Measurements from ENCODE around the gene PRSS22.

PRSS22 gene

GRCh38 chr16:2827831-2828520 is 30.0 kb downstream of the PRSS22 start:
- no peak for DNase-seq

- no peak for DNase-seq
Observed at GRCh38 chr16:2827374-2827791, 30.6 kb downstream of the PRSS22 start.

DNA sequence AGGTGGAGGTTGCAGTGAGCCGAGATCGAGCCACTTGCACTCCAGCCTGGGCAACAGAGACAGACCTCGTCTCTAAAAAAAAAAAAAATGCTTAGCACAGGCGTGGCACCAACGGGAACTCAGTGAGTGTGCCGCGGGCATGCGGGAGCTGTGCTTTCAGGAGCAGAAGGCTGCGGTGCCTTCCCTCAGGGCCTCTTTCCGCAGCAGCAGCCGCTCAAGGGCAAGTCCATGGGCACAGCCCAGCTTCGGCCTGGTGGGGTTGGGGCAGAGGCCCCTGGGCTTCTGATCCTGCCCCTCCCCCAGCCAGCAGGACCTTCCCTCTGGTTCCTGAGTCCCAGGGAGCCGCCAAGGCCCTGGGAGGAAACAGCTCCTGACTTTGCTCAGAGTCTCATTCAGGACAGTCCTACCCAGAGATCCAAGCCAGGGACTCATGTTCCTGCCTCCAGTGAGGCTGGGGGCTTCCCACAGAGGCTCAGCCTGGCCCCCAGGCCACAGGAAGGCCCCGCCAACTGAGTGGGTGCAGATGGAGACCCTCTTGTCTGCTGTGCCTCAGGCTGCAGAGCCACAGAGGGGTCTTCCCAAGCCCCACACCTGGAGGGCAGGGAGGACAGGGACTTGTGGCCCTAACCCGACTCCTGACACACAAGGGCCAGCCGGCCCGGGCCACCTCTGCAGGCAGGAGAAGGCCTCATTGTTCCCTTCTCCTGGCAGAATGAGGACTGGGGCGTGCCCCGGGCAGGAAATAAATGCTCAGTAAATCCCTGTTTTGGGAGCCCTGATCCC is 31.2 kb downstream of the PRSS22 start:
- no peak for DNase-seq

GRCh38 chr16:2825906-2826305 is 32.1 kb downstream of the PRSS22 start:
- no peak for DNase-seq

DNA sequence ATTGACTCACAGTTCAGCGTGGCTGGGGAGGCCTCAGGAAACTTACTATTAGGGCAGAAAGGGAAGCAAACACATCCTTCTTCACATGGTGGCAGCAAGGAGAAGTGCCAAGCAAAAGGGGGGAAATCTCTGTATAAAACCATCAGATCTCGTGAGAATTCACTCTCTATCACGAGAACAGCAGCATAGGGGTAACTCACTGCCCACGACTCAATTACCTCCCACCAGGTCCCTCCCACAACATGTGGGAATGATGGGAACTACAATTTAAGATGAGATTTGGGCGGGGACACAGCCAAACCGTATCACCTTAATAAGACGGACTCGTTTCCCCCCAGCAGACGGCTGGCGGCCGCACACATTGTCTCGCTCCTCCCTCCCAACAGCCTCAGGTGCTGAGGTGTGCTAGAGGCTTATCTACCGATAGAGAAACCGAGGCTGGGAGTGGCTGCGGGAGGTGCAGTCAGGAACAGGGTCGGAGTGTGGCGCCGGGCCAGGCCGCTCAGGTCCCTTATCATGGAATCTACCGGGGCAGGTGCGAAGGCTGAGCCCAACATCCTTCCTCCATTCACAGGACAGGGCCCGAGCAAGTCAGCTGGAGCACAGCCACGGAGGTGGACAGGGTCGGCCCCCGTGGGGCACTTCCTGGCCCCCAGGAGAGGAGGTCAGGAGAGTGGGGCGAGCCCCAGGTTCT is 32.8 kb downstream of the PRSS22 start:
- no peak for DNase-seq

GRCh38 chr16:2824626-2825025 is 33.3 kb downstream of the PRSS22 start:
- no peak for DNase-seq

DNA sequence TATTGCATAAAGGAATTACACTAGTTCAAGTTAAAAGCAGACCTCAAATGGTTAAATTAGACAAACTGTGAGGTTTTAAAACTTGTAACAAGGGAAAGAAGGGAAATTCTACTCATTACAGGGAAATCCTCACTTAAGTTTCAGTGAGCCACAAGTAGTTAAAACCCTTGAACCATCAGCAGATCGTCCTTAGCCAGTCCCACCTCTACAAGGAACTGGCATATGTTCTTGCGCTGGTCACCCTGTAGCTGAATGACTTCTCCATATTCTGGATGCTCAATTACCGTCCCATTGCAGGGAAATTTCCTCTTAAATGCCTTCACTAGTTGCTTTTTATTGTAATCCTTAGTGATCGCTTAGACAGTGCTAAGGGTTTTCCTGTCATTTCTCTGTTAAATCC is 35.5 kb downstream of the PRSS22 start:
- DNase-seq = no peak

GRCh38 chr16:2822158-2822495 is 35.8 kb downstream of the PRSS22 start:
- no peak for DNase-seq

DNA sequence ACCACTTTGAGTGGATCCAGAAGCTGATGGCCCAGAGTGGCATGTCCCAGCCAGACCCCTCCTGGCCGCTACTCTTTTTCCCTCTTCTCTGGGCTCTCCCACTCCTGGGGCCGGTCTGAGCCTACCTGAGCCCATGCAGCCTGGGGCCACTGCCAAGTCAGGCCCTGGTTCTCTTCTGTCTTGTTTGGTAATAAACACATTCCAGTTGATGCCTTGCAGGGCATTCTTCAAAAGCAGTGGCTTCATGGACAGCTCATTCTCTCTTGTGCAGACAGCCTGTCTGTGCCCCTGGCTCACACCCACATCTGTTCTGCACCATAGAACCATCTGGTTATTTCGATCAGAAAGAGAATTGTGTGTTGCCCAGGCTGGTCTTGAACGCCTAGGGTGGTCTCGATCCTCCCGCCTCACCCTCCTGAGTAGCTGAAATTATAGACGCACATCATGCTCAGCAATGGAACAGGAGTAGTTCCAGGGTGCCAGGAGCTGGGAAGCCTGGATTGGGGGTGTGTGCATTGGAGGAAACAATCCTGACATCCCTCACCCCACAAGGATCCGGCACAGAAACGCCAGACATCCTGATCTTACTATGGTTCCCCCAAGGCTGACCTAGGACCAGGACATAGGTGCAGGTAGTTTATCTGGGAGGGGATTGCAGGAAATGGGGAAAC is 36.3 kb downstream of the PRSS22 start:
- no peak for DNase-seq

DNA sequence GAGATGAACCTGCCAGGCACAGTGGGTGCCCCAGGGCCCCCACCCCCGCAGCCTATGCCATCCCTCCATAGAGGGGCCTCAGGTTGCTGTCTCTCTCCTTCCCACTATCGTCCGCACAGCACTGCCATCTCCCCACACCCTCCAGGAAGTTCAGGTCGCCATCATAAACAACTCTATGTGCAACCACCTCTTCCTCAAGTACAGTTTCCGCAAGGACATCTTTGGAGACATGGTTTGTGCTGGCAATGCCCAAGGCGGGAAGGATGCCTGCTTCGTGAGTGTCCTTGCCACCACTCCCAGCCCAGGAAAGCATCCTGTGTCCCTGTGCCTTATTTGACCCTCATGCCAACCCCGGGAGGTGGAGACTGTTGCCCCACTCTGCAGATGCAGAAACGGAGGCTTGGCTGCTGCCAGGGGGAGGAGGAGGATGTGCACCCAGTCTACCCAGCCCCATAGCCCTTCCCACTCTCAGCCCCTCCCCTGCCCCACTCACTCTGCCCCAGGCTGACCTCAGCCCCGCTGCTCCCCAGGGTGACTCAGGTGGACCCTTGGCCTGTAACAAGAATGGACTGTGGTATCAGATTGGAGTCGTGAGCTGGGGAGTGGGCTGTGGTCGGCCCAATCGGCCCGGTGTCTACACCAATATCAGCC is 37.0 kb downstream of the PRSS22 start:
- no peak for DNase-seq

GRCh38 chr16:2819939-2820835 is 37.8 kb downstream of the PRSS22 start:
- DNase-seq = no peak

DNA sequence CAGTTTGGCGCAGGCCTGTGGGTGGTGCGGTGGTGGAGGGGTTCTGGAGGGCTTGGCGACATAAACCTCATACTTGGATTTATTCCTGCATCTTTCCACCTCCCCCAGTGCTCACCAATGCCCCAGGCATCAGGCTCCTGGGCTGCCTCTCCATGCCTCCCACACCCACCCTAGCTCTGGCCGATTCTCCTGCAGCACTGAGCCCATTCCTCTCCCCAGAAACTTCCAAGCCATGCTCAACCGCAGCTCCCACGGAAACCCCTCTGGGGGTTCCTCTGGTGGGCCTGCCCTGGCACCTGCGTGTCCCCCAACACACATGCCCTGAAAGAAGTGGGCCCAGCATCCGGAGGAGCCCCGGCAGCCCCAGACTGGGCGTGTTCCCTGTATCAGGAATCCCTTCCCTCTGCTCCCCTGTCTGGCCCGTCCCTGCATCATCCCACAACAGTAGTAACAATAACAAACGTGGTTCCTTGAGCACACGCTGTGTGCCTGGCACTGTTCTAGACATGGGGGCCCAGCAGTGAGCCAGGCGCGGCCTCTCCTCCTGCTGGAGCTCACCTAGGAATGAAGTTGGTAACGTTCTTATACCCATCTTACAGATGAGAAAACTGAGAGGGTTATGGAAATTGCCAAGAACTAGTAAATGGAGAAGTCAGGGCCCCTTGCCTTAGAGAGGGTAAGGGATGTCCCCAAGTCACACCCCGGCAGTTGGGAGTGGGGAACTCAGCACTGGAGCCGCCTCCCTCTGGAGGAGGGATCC is 38.6 kb downstream of the PRSS22 start:
- DNase-seq = no peak

- DNase-seq = no peak
Observed at GRCh38 chr16:2818272-2818876, 39.6 kb downstream of the PRSS22 start.

- no peak for DNase-seq
Observed at GRCh38 chr16:2817340-2818271, 40.4 kb downstream of the PRSS22 start.

GRCh38 chr16:2816751-2817339 is 41.1 kb downstream of the PRSS22 start, which contains the start of gene PRSS21:
Gene PRSS21 (plus strand): TSS chr16:2817237. CDS start chr16:2817269, 32 bp downstream.
- DNase-seq = no peak

DNA sequence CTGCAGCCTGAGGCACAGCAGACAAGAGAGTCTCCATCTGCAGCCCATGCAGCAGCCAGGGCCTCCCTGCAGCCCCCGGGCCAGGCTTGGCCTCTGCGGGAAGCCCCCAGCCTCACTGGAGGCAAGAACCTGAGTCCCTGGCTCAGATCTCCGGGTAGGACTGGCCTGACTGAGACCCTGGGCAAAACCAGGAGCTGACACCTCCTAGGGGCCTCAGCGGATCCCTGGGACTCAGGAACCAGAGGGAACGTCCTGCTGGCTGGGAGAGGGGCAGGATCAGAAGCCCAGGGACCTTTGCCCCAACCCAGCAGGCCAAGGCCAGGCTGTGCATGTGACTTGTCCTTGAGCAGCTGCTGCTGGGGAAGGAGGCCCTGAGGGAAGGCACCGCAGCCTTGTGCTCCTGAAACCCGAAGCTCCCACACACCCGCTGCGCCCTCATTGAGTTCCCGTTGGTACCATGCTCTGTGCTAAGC is 42.6 kb downstream of the PRSS22 start:
- DNase-seq = no peak

- no peak for DNase-seq
Observed at GRCh38 chr16:2814551-2815298, 43.2 kb downstream of the PRSS22 start.

- no peak for DNase-seq
Observed at GRCh38 chr16:2813771-2814221, 44.2 kb downstream of the PRSS22 start.
